Common myeloid progenitor, CD34-positive (primary cell): Measurements from ENCODE around the gene MAST2.

Experiments used
- CTCF ChIA-PET: fragments of 350-600 bp; sonication (Branson Sonifier 250); formaldehyde crosslinking; loops from one replicate; lab custom pipeline; 2021; ENCODE audit warnings: antibody characterized with exemption; lab: Charles Lee
- POLR2A ChIA-PET: fragments of 350-600 bp; sonication (Branson Sonifier 250); formaldehyde crosslinking; loops from one replicate; lab custom pipeline; 2021; ENCODE audit warnings: antibody characterized with exemption; lab: Charles Lee
- DNase-seq, 3 donors: peaks; one replicate each; pipeline versions ENCODE4 v3.0.0 to v3.0.0-alpha.2; 2013
- H3K27ac ChIP-seq, 2 experiments: 1 replicate in 1 of 2; 2 replicates in 1 of 2; pipeline ENCODE4 v1.7.0; 2013; ENCODE audit warnings: inconsistent platforms in 2 of 2, low read length in 2 of 2, mild to moderate bottlenecking in 2 of 2, low read depth in 1 of 2, moderate library complexity in 1 of 2; ENCODE audit not compliant: severe bottlenecking in 2 of 2, insufficient read depth in 1 of 2, poor library complexity in 1 of 2
- H3K27me3 ChIP-seq, 5 experiments: replicated peaks in 2 of 5; 1 replicate in 3 of 5; 2 replicates in 2 of 5; pipeline versions ENCODE4 v1.6.1 to v1.7.0; 2013; ENCODE audit warnings: low read length in 4 of 5, mild to moderate bottlenecking in 2 of 5, moderate library complexity in 2 of 5, inconsistent platforms in 1 of 5; ENCODE audit not compliant: insufficient read depth in 5 of 5, control insufficient read depth in 4 of 5
- H3K36me3 ChIP-seq, 4 experiments: 1 replicate in 2 of 4; 2 replicates in 2 of 4; pipeline versions ENCODE4 v1.6.1 to v1.7.0; 2013; ENCODE audit warnings: low read length in 3 of 4, control low read depth in 1 of 4, mild to moderate bottlenecking in 1 of 4; ENCODE audit not compliant: control insufficient read depth in 4 of 4, insufficient read depth in 4 of 4
- H3K4me1 ChIP-seq, 4 experiments: 1 replicate in 3 of 4; 2 replicates in 1 of 4; pipeline versions ENCODE4 v1.6.1 to v1.7.1; 2013; ENCODE audit warnings: low read length in 3 of 4, mild to moderate bottlenecking in 3 of 4, control low read depth in 1 of 4, inconsistent platforms in 1 of 4, moderate library complexity in 1 of 4; ENCODE audit not compliant: control insufficient read depth in 4 of 4, insufficient read depth in 4 of 4; ENCODE audit errors: control extremely low read depth in 1 of 4
- H3K4me3 ChIP-seq, 7 experiments: 1 replicate in 4 of 7; 2 replicates in 3 of 7; pipeline versions ENCODE4 v1.5.1 to v1.7.0; 2013; ENCODE audit warnings: mild to moderate bottlenecking in 7 of 7, low read length in 6 of 7, moderate library complexity in 6 of 7, inconsistent platforms in 2 of 7, low read depth in 2 of 7, control low read depth in 1 of 7; ENCODE audit not compliant: insufficient read depth in 4 of 7, control insufficient read depth in 1 of 7; ENCODE audit errors: extremely low read depth in 1 of 7
- H3K9me3 ChIP-seq, 5 experiments: 1 replicate in 4 of 5; 2 replicates in 1 of 5; pipeline versions ENCODE4 v1.6.1 to v1.7.1; 2013; ENCODE audit warnings: low read length in 4 of 5, mild to moderate bottlenecking in 2 of 5, inconsistent platforms in 1 of 5, low read depth in 1 of 5, moderate library complexity in 1 of 5; ENCODE audit not compliant: control insufficient read depth in 4 of 5, insufficient read depth in 2 of 5; ENCODE audit errors: control extremely low read depth in 1 of 5
- WGBS: methylation state at CpG from one replicate; pipeline ENCODE4 v1.1.5; 2013; ENCODE audit not compliant: insufficient coverage; 5-methylcytosine and 5-hydroxymethylcytosine counted together

MAST2 gene

GRCh38 chr1:46002551-46003150 is 199.2 kb downstream of the MAST2 start:
- Histone ChIP-seq H3K4me3 (no peak overlapping the region), H3K27me3 (no peaks in the 10 kb centered on the region), H3K4me1 (peaks cover 0 to 4% (median 0%) of the 10 kb centered on the region in 4 experiments), H3K27ac (no peak overlapping the region), H3K36me3 (peaks cover 9 to 38% (median 16%) of the 10 kb centered on the region in 4 experiments), H3K9me3 (no peaks in the 10 kb centered on the region)
- WGBS: 100% methylated on average over 2 of the region's 3 CpGs
- DNase-seq: no peak
- POLR2A ChIA-PET: no interaction called here
- CTCF ChIA-PET: no interaction called here

DNA sequence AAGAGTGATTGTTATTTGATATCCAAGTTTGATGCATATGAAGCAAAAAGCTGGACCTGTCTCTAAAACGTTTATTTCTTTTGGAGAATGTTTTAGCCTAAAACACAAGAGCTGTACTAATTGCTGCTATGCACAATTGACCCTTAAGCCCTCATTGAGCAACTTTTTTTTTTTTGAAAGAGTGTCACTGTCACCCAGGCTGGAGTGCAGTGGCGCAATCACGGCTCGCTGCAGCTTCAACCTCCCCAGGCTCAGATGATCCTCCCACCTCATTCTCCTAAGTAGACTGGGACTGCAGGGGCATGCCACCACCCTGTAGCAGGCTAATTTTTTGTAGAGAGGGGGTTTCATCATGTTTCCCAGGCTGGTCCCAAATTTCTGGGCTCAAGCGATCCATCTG is 199.9 kb downstream of the MAST2 start:
- DNase-seq: no peak
- WGBS: 92% methylated on average over 5 of the region's 5 CpGs
- peaks cover 9 to 41% (median 20%) of the 10 kb centered on the region in 4 experiments for H3K36me3 ChIP-seq

GRCh38 chr1:46004492-46004891 is 201.1 kb downstream of the MAST2 start:
- DNase-seq: no peak
- CTCF ChIA-PET: no interaction called here
- H3K4me1 ChIP-seq: peaks cover 0 to 4% (median 0%) of the 10 kb centered on the region in 4 experiments
- peaks cover 14 to 41% (median 24%) of the 10 kb centered on the region in 4 experiments for H3K36me3 ChIP-seq
- no CpG with 5 or more reads among the region's 1 CpG for WGBS
- POLR2A ChIA-PET: no interaction called here
- H3K27ac ChIP-seq: no peak overlapping the region
- H3K4me3 ChIP-seq: no peak overlapping the region
- H3K9me3 ChIP-seq: no peaks in the 10 kb centered on the region
- H3K27me3 ChIP-seq: no peaks in the 10 kb centered on the region

More for the DNA sequence above, 199.9 kb downstream of the MAST2 start:
- H3K4me1 ChIP-seq: peaks cover 0 to 4% (median 0%) of the 10 kb centered on the region in 4 experiments
- H3K27me3 ChIP-seq: no peaks in the 10 kb centered on the region
- H3K9me3 ChIP-seq: no peaks in the 10 kb centered on the region
- POLR2A ChIA-PET: no interaction called here
- H3K27ac ChIP-seq: no peak overlapping the region
- H3K4me3 ChIP-seq: no peak overlapping the region
- CTCF ChIA-PET: no interaction called here

DNA sequence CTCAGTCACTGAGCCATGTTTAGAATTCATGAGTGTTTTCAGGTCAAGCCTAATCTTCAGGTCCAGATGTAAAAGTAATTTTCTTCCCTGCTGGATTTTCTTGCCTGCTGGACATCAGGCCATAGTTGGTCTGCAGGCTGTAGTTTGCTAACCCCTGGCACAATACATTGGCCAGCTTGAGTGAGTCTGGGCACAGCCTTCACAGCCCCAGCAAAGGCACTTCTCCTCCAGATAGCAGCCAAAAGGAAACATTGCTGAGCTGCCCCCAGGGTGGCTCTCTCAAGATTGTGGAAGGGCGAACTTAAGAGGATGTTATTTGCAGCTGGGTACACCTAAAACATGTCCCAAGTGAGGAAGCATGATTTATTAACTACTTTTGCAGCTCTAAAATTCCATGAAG is 202.2 kb downstream of the MAST2 start:
- H3K4me3 ChIP-seq: no peak overlapping the region
- H3K27me3 ChIP-seq: no peaks in the 10 kb centered on the region
- ChIA-PET POLR2A (no interaction called here), CTCF (no interaction called here)
- no peaks in the 10 kb centered on the region for H3K9me3 ChIP-seq
- peaks cover 14 to 44% (median 31%) of the 10 kb centered on the region in 4 experiments for H3K36me3 ChIP-seq
- 100% methylated on average over 1 of the region's 1 CpG for WGBS
- DNase-seq: no peak
- H3K27ac ChIP-seq: no peak overlapping the region
- peaks cover 0 to 4% (median 0%) of the 10 kb centered on the region in 4 experiments for H3K4me1 ChIP-seq

DNA sequence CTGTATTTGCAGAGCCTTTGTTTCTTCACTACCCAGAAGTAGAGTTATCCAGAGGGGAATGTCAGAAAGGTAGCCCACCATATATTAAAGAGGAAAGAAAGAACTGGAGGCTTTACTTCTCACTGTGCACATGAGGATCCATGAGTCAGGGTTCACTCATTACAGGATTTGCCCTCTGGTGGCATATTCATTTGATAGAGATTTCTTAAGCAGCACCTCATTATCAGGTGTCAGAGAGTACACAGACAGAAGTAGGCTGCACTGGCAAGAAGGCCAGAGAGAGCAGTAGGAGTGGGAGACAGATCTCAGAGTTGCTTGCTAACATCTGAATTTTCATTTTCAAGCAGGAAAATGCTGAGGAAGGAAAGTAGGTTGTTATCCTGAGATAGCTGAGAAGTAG is 205.2 kb downstream of the MAST2 start:
- Histone ChIP-seq H3K4me3 (no peak overlapping the region), H3K9me3 (no peaks in the 10 kb centered on the region), H3K27ac (no peak overlapping the region), H3K27me3 (no peaks in the 10 kb centered on the region), H3K4me1 (no peaks in the 10 kb centered on the region), H3K36me3 (peaks cover 16 to 51% (median 35%) of the 10 kb centered on the region in 4 experiments)
- ChIA-PET CTCF (no interaction called here), POLR2A (no interaction called here)
- DNase-seq: no peak

GRCh38 chr1:46010611-46011010 is 207.2 kb downstream of the MAST2 start:
- no peak for DNase-seq
- Histone ChIP-seq H3K27ac (no peak overlapping the region), H3K9me3 (no peaks in the 10 kb centered on the region), H3K36me3 (peaks cover 16 to 45% (median 34%) of the 10 kb centered on the region in 4 experiments), H3K4me3 (no peak overlapping the region), H3K4me1 (no peaks in the 10 kb centered on the region), H3K27me3 (no peaks in the 10 kb centered on the region)
- WGBS: 96% methylated on average over 3 of the region's 6 CpGs
- ChIA-PET POLR2A (no interaction called here), CTCF (interaction anchor here (1.1 kb wide), 1 partner anchor 14 kb away, joined by 3 read pairs; no protein-coding TSS in a partner anchor)

- POLR2A ChIA-PET: no interaction called here
- H3K4me1 ChIP-seq: no peaks in the 10 kb centered on the region
- no peak for DNase-seq
- H3K36me3 ChIP-seq: peaks cover 14 to 40% (median 32%) of the 10 kb centered on the region in 4 experiments
- H3K9me3 ChIP-seq: no peaks in the 10 kb centered on the region
- H3K27ac ChIP-seq: no peak overlapping the region
- no peaks in the 10 kb centered on the region for H3K27me3 ChIP-seq
- WGBS: 97% methylated on average over 5 of the region's 7 CpGs
- CTCF ChIA-PET: interaction anchor here (1.1 kb wide), 1 partner anchor 13 kb away, joined by 3 read pairs; no protein-coding TSS in a partner anchor
- H3K4me3 ChIP-seq: no peak overlapping the region
Measured at GRCh38 chr1:46011121-46011695, 207.8 kb downstream of the MAST2 start.
